ENCODE data around the gene SHOC2. TPM values are rescaled to one million over a fixed set of nuclear protein-coding genes. Genes with fewer than 3 reads are reported as not detected.

Gene SHOC2
- total RNA-seq, 1 donor from 2014 or later: 24.4 TPM

DNA sequence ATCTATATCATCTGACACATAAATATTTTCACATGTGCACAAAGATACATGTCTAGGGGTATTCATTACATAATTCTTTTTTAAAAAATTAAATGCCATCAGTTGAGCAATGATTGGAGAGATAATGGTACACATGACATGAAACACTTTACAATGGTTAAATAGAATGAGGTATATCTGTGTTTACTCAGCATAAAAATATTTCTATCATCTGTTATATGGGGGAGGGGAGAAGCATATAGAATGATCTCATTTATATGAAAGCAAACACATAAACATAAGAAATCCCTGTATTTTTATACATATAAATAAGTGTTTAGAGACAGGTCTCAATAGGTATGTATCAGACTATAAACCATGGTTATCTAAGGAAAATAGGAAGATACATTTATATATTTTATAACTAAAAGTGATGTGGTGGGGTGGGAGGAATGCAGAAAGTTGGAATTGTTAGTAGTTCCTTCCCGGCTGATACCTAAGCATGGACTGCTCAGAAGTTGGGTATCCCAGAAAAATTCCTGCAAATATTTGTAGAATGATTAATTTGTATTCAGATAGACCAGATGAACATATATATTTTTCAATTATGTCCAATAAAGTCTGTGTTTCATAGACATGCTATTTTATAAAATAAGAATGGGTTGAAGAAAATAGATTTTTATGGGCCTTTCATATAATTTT, 75.1 kb downstream of the SHOC2 start:
- TF ChIP-seq, protein P1, sequence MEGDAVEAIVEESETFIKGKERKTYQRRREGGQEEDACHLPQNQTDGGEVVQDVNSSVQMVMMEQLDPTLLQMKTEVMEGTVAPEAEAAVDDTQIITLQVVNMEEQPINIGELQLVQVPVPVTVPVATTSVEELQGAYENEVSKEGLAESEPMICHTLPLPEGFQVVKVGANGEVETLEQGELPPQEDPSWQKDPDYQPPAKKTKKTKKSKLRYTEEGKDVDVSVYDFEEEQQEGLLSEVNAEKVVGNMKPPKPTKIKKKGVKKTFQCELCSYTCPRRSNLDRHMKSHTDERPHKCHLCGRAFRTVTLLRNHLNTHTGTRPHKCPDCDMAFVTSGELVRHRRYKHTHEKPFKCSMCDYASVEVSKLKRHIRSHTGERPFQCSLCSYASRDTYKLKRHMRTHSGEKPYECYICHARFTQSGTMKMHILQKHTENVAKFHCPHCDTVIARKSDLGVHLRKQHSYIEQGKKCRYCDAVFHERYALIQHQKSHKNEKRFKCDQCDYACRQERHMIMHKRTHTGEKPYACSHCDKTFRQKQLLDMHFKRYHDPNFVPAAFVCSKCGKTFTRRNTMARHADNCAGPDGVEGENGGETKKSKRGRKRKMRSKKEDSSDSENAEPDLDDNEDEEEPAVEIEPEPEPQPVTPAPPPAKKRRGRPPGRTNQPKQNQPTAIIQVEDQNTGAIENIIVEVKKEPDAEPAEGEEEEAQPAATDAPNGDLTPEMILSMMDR (IDR thresholded peaks at IDR 0.05; ENCODE audit: insufficient read depth, low read length, poor library complexity, severe bottlenecking): no peak
- DNase-seq (ENCODE audit: low read depth): no peak
- Histone ChIP-seq H3K36me3 (ENCODE audit: control insufficient read depth, insufficient read depth, low read length) (no peaks in the 10 kb centered on the region), H3K4me3 (ENCODE audit: low read depth, low read length) (no peak overlapping the region), H3K27me3 (ENCODE audit: control insufficient read depth, insufficient read depth, low read length) (no peaks in the 10 kb centered on the region)

DNA sequence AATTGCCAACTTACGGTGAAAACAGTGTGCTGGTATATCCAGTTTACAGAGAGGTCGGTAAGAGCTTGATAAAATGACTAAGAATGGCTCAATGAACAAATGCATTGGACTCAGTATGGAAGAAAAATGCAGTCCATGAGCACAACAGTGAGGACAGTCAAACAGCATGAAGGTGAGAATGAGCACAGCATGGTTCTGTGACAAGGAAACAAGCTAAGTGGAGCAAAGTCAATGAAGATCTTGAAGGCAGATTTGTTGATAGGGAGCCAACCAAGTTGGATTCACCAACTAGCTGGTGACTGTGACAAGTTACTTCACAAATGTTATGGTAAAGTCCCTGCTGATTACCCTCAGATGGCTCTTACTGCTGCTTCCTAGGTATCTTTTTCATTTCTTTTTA, 75.9 kb downstream of the SHOC2 start:
- Histone ChIP-seq H3K36me3 (ENCODE audit: control insufficient read depth, insufficient read depth, low read length) (no peaks in the 10 kb centered on the region), H3K4me3 (ENCODE audit: low read depth, low read length) (no peak overlapping the region), H3K27me3 (ENCODE audit: control insufficient read depth, insufficient read depth, low read length) (no peaks in the 10 kb centered on the region)
- TF ChIP-seq, protein P1 (IDR thresholded peaks at IDR 0.05; ENCODE audit: insufficient read depth, low read length, poor library complexity, severe bottlenecking): no peak
- DNase-seq (ENCODE audit: low read depth): no peak

DNA sequence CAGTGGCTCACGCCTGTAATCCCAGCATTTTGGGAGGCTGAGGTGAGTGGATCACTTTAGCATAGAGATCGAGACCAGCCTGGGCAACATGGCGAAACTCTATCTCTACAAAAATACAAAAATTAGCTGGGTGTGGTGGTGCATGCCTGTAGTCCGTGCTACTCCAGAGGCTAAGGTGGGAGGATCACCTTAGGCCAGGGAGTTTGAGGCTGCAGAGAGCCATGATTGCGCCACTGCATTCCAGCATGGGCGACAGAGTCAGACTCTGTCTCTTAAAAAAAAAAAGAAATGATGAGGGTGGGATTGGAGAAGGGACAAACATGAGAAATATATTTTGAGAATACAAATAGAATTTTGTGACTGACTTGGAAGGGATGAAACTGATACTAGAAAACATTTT, 76.9 kb downstream of the SHOC2 start:
- no peaks in the 10 kb centered on the region for H3K36me3 ChIP-seq (ENCODE audit: control insufficient read depth, insufficient read depth, low read length)
- no peaks in the 10 kb centered on the region for H3K27me3 ChIP-seq (ENCODE audit: control insufficient read depth, insufficient read depth, low read length)
- H3K4me3 ChIP-seq (ENCODE audit: low read depth, low read length): no peak overlapping the region
- no peak for DNase-seq (ENCODE audit: low read depth)
- TF ChIP-seq, protein P1 (IDR thresholded peaks at IDR 0.05; ENCODE audit: insufficient read depth, low read length, poor library complexity, severe bottlenecking): no peak

DNA sequence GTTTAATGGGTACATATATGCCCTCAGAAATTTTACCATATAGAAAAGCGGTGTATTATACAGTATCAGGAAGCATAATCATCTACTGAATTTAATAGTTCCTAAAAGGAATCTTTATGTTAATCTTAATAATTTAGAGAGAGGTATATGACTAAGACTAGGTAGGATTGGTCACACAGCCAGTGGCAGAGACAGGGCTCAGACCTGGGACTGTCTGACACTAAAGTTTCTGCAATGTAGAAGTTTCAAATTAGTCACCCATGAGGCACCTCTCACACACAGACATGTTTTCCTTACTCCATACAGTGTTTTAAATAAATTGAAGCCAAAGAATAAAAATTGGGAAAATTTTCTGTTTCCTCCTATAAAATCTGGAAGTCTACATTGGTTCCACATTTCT, 84.6 kb downstream of the SHOC2 start:
- H3K4me3 ChIP-seq (ENCODE audit: low read depth, low read length): no peak overlapping the region

DNA sequence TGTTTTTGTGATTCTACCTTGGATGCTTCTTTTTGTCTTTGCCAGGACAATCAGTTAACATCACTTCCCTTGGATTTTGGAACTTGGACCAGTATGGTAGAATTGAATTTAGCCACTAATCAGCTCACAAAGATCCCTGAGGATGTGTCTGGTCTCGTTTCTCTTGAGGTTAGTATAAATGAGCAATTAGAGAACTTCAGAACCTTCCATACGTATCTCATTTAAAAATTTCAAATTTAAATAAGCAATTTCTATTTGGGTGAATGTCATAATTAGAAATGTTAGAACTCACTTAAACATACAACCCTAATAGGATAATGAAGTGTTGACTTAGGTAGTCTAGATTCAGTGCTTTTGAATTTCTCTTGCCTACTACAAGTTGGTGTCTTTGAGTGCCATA, 88.1 kb downstream of the SHOC2 start:
- Histone ChIP-seq H3K27me3 (ENCODE audit: control insufficient read depth, insufficient read depth, low read length) (no peaks in the 10 kb centered on the region), H3K36me3 (ENCODE audit: control insufficient read depth, insufficient read depth, low read length) (no peaks in the 10 kb centered on the region), H3K4me3 (ENCODE audit: low read depth, low read length) (no peak overlapping the region)
- TF ChIP-seq, protein P1 (IDR thresholded peaks at IDR 0.05; ENCODE audit: insufficient read depth, low read length, poor library complexity, severe bottlenecking): no peak
- DNase-seq (ENCODE audit: low read depth): no peak

More for the DNA sequence above, 84.6 kb downstream of the SHOC2 start:
- no peaks in the 10 kb centered on the region for H3K36me3 ChIP-seq (ENCODE audit: control insufficient read depth, insufficient read depth, low read length)
- TF ChIP-seq, protein P1 (IDR thresholded peaks at IDR 0.05; ENCODE audit: insufficient read depth, low read length, poor library complexity, severe bottlenecking): no peak
- no peaks in the 10 kb centered on the region for H3K27me3 ChIP-seq (ENCODE audit: control insufficient read depth, insufficient read depth, low read length)
- no peak for DNase-seq (ENCODE audit: low read depth)

DNA sequence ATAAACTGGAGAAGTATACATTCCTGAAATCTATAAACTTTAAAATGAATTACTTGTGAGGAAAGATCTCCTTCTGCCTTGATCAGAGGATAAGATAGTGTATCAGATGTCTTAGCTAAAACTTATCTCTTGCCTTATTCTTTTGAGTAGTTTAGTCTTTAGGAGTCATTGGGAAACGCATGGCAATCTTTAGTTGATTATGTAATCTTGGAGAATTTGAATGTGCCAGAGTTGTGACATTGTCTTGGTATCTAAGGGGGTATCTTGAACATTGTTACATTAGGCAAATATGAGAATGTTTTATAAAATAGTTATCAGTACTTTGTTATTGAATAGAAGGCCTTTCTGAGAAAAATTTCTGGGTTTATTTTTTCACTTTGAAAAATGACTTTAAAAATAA, 95.8 kb downstream of the SHOC2 start:
- Histone ChIP-seq H3K4me3 (ENCODE audit: low read depth, low read length) (no peak overlapping the region), H3K27me3 (ENCODE audit: control insufficient read depth, insufficient read depth, low read length) (no peaks in the 10 kb centered on the region), H3K36me3 (ENCODE audit: control insufficient read depth, insufficient read depth, low read length) (no peaks in the 10 kb centered on the region)
- DNase-seq (ENCODE audit: low read depth): no peak
- TF ChIP-seq, protein P1 (IDR thresholded peaks at IDR 0.05; ENCODE audit: insufficient read depth, low read length, poor library complexity, severe bottlenecking): no peak

Data from kidney epithelial cell (primary cell).